Panc1 (cell line): Measurements from ENCODE around the gene GTPBP1. TPM values are rescaled to one million over a fixed set of nuclear protein-coding genes. Genes with fewer than 3 reads are reported as not detected.

Experiments
- ATAC-seq: fragments of 200-7000 bp; cut with Tn5 transposase; 2 replicates; pipeline ENCODE4 v1.9.1; 2020; ENCODE audit warnings: mild to moderate bottlenecking, moderate library complexity
- BruUV-seq: library from RNA; stranded (reverse); fragments of 400-500 nt; replicated peaks from 2 replicates; lab custom pipeline; 2021; lab: Mats Ljungman, UMichigan
- CTCF ChIA-PET: fragments of 300-600 bp; sonication (Branson Sonifier 250); formaldehyde crosslinking; loops from one replicate; lab custom pipeline; 2022; ENCODE audit warnings: antibody characterized with exemption; lab: Charles Lee
- POLR2A ChIA-PET: fragments of 300-600 bp; sonication (Branson Sonifier 250); formaldehyde crosslinking; loops from one replicate; lab custom pipeline; 2022; ENCODE audit warnings: antibody characterized with exemption; lab: Charles Lee
- DNase-seq: peaks from one replicate; pipeline ENCODE4 v3.0.0-alpha.2; 2010; ENCODE audit warnings: low read depth, low spot score
- H3K27ac ChIP-seq: 2 replicates; pipeline ENCODE4 v1.5.1; 2011; ENCODE audit warnings: mild to moderate bottlenecking, low read length, inconsistent platforms
- H3K27me3 ChIP-seq: fragments of 200-500 bp; sonication (Bioruptor generic); 2 replicates; pipeline ENCODE4 v1.6.0; 2014; ENCODE audit warnings: low read length, inconsistent platforms; ENCODE audit not compliant: control insufficient read depth, insufficient read depth
- H3K36me3 ChIP-seq: fragments of 200-500 bp; sonication (Bioruptor generic); 2 replicates; pipeline ENCODE4 v1.5.1; 2014; ENCODE audit warnings: inconsistent platforms, mild to moderate bottlenecking, low read length, moderate library complexity; ENCODE audit not compliant: control insufficient read depth, insufficient read depth
- H3K4me1 ChIP-seq: 2 replicates; pipeline ENCODE4 v1.5.1; 2011; ENCODE audit warnings: inconsistent platforms, mild to moderate bottlenecking, low read length, moderate library complexity; ENCODE audit not compliant: control insufficient read depth, insufficient read depth
- H3K4me3 ChIP-seq, 2 experiments: 2 replicates each; pipeline ENCODE4 v1.5.1; 2011 to 2012; ENCODE audit warnings: low read depth in 2 of 2, low read length in 2 of 2, mild to moderate bottlenecking in 2 of 2, inconsistent platforms in 1 of 2, moderate library complexity in 1 of 2
- H3K9me3 ChIP-seq: fragments of 200-500 bp; sonication (Bioruptor generic); 2 replicates; pipeline ENCODE4 v1.5.1; 2014; ENCODE audit warnings: low read depth, mild to moderate bottlenecking, inconsistent platforms, low read length, moderate library complexity; ENCODE audit not compliant: control insufficient read depth, insufficient read depth
- CTCF ChIP-seq: fragments of 450-650 bp; IDR thresholded peaks from 2 replicates; pipeline ENCODE4 v1.5.1; 2017; ENCODE audit warnings: mild to moderate bottlenecking
- POLR2AphosphoS5 ChIP-seq: IDR thresholded peaks from 2 replicates; pipeline ENCODE4 v1.6.1; 2012; ENCODE audit warnings: mild to moderate bottlenecking, low read depth, low read length, moderate library complexity
- SIN3A ChIP-seq: IDR thresholded peaks from 2 replicates; pipeline ENCODE4 v1.6.1; 2012; ENCODE audit warnings: low read depth, mild to moderate bottlenecking, low read length, moderate library complexity, borderline replicate concordance; ENCODE audit not compliant: insufficient read depth
- TCF7L2 ChIP-seq: IDR thresholded peaks from 2 replicates; pipeline ENCODE4 v1.6.1; 2011; ENCODE audit warnings: mild to moderate bottlenecking, low read depth, low read length, inconsistent platforms
- in situ Hi-C: cut with HindIII; loops from 2 replicates; pipeline ENCODE4 v1.10.0; 2016; ENCODE audit warnings: low sequenced_read_pairs, low pct_unique_long_range_greater_than_20kb
- intact Hi-C: fragments of 100-400 bp; cut with micrococcal nuclease; formaldehyde crosslinking; loops from one replicate; pipeline ENCODE4 v1.10.0; 2022; ENCODE audit not compliant: unreplicated experiment
- total RNA-seq: library from RNA; stranded (reverse); gene quantifications from one replicate; pipeline ENCODE4 v1.2.1, GENCODE V29; 2021; ENCODE audit not compliant: unreplicated experiment
- TF ChIP-seq, protein P1 (sequence below), 2 experiments: IDR thresholded peaks; 2 replicates each; pipeline ENCODE4 v1.6.1; 2011 to 2012; ENCODE audit warnings: low read depth in 2 of 2, control low read depth in 1 of 2, low read length in 1 of 2, mild to moderate bottlenecking in 1 of 2, moderate library complexity in 1 of 2; ENCODE audit not compliant: insufficient read depth in 1 of 2

The GTPBP1 gene
- total RNA-seq, 1 experiment from 2014 or later, result 25.5 TPM

GRCh38 chr22:38774496-38775166, 68.9 kb downstream of the GTPBP1 start:
- intact Hi-C loops, result no loop called here
- ATAC-seq, result no peak
- Histone ChIP-seq H3K4me1 (no peaks in the 10 kb centered on the region), H3K4me3 (no peak overlapping the region), H3K27ac (no peak overlapping the region), H3K27me3 (no peaks in the 10 kb centered on the region), H3K36me3 (no peaks in the 10 kb centered on the region), H3K9me3 (no peaks in the 10 kb centered on the region)
- CTCF ChIA-PET, result no interaction called here
- TF ChIP-seq, protein P1, sequence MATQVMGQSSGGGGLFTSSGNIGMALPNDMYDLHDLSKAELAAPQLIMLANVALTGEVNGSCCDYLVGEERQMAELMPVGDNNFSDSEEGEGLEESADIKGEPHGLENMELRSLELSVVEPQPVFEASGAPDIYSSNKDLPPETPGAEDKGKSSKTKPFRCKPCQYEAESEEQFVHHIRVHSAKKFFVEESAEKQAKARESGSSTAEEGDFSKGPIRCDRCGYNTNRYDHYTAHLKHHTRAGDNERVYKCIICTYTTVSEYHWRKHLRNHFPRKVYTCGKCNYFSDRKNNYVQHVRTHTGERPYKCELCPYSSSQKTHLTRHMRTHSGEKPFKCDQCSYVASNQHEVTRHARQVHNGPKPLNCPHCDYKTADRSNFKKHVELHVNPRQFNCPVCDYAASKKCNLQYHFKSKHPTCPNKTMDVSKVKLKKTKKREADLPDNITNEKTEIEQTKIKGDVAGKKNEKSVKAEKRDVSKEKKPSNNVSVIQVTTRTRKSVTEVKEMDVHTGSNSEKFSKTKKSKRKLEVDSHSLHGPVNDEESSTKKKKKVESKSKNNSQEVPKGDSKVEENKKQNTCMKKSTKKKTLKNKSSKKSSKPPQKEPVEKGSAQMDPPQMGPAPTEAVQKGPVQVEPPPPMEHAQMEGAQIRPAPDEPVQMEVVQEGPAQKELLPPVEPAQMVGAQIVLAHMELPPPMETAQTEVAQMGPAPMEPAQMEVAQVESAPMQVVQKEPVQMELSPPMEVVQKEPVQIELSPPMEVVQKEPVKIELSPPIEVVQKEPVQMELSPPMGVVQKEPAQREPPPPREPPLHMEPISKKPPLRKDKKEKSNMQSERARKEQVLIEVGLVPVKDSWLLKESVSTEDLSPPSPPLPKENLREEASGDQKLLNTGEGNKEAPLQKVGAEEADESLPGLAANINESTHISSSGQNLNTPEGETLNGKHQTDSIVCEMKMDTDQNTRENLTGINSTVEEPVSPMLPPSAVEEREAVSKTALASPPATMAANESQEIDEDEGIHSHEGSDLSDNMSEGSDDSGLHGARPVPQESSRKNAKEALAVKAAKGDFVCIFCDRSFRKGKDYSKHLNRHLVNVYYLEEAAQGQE (IDR thresholded peaks at IDR 0.05; ENCODE audit: insufficient read depth in 1 of 2, low read depth in 2 of 2, low read length in 1 of 2), result no peak
- no peak for TF ChIP-seq CTCF
- TF ChIP-seq TCF7L2, result no peak
- no peak for TF ChIP-seq SIN3A
- TF ChIP-seq POLR2AphosphoS5, result no peak
- POLR2A ChIA-PET, result no interaction called here
- no peak for DNase-seq
- no TSS peak for BruUV-seq
- in situ Hi-C loops, result no loop called here

- no peak overlapping the region for H3K27ac ChIP-seq
- no peak for TF ChIP-seq SIN3A
- TF ChIP-seq, protein P1 (IDR thresholded peaks at IDR 0.05; ENCODE audit: insufficient read depth in 1 of 2, low read depth in 2 of 2, low read length in 1 of 2), result no peak
These were observed 69.9 kb downstream of the GTPBP1 start for GRCh38 chr22:38775656-38776055.

More at GRCh38 chr22:38775656-38776055, 69.9 kb downstream of the GTPBP1 start:
- intact Hi-C loops (no loop called here), in situ Hi-C loops (no loop called here)
- ATAC-seq (no peak), DNase-seq (no peak)
- BruUV-seq, result no TSS peak
- Histone ChIP-seq H3K4me1 (no peaks in the 10 kb centered on the region), H3K9me3 (no peaks in the 10 kb centered on the region), H3K4me3 (no peak overlapping the region), H3K36me3 (no peaks in the 10 kb centered on the region), H3K27me3 (no peaks in the 10 kb centered on the region)
- POLR2A ChIA-PET, result no interaction called here
- CTCF ChIA-PET, result no interaction called here
